Activated CD8-positive, alpha-beta memory T cell treated with anti-CD3 and anti-CD28 coated beads for 1 hour (primary cell): ENCODE data around the gene TOMM5.

Experiments used
- DNase-seq, 2 donors: peaks; one replicate each; pipeline ENCODE4 v3.0.0-alpha.2; 2020; ENCODE audit warnings: low read depth in 1 of 2; ENCODE audit errors: extremely low read depth in 1 of 2

The TOMM5 gene

GRCh38 chr9:37564916-37565315 lies 27.5 kb downstream of the TOMM5 start:
- no peak for DNase-seq

- no peak for DNase-seq
These were observed 28.4 kb downstream of the TOMM5 start for GRCh38 chr9:37563806-37564513.

- DNase-seq, result no peak
These were observed 29.6 kb downstream of the TOMM5 start for GRCh38 chr9:37562826-37563225.

GRCh38 chr9:37561682-37562081 lies 30.7 kb downstream of the TOMM5 start:
- DNase-seq, result no peak

GRCh38 chr9:37559855-37560592 lies 32.4 kb downstream of the TOMM5 start:
- no peak for DNase-seq

GRCh38 chr9:37559125-37559524 lies 33.3 kb downstream of the TOMM5 start:
- no peak for DNase-seq

- DNase-seq, result no peak
These were observed 36.6 kb downstream of the TOMM5 start for GRCh38 chr9:37555786-37556185.

GRCh38 chr9:37554318-37554717 lies 38.1 kb downstream of the TOMM5 start:
- no peak for DNase-seq

- DNase-seq, result no peak
These were observed 40.5 kb downstream of the TOMM5 start for GRCh38 chr9:37551888-37552287.

GRCh38 chr9:37551468-37551867 lies 40.9 kb downstream of the TOMM5 start:
- no peak for DNase-seq

GRCh38 chr9:37550781-37551180 lies 41.6 kb downstream of the TOMM5 start:
- DNase-seq, result no peak

GRCh38 chr9:37549527-37549926 lies 42.9 kb downstream of the TOMM5 start:
- no peak for DNase-seq

GRCh38 chr9:37547328-37547878 lies 45.0 kb downstream of the TOMM5 start:
- DNase-seq, result no peak

GRCh38 chr9:37543468-37543867 lies 48.9 kb downstream of the TOMM5 start:
- no peak for DNase-seq

- no peak for DNase-seq
These were observed 49.5 kb downstream of the TOMM5 start for GRCh38 chr9:37542895-37543294.

GRCh38 chr9:37542488-37542887 lies 49.9 kb downstream of the TOMM5 start:
- DNase-seq, result no peak

GRCh38 chr9:37541465-37541864 lies 50.9 kb downstream of the TOMM5 start:
- DNase-seq, result no peak

- no peak for DNase-seq
These were observed 51.8 kb downstream of the TOMM5 start for GRCh38 chr9:37540634-37541033.

- no peak for DNase-seq
These were observed 52.8 kb downstream of the TOMM5 start for GRCh38 chr9:37539634-37540033.
